Measurements from ENCODE around the gene RNF115.

DNA sequence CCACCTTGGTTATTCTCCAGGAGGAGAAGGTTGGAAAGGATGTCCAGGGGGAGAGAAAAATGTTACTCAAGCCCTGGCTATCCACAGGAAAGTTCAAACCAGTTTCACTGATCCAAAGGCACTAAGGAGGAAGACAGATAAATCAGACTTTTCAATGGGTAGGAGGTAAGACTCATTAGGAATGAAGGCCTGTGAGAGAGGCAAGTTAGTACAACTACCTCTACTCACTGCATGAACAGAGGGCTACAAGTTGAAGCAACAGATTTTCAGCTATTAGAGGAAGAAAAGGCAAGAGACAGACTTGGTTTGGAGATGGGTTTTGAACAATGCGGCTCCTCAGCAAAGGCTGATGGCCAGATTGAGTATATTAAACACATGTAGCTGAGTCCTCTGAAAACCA lies 87.7 kb downstream of the RNF115 start:
- TF ChIP-seq, protein P1, sequence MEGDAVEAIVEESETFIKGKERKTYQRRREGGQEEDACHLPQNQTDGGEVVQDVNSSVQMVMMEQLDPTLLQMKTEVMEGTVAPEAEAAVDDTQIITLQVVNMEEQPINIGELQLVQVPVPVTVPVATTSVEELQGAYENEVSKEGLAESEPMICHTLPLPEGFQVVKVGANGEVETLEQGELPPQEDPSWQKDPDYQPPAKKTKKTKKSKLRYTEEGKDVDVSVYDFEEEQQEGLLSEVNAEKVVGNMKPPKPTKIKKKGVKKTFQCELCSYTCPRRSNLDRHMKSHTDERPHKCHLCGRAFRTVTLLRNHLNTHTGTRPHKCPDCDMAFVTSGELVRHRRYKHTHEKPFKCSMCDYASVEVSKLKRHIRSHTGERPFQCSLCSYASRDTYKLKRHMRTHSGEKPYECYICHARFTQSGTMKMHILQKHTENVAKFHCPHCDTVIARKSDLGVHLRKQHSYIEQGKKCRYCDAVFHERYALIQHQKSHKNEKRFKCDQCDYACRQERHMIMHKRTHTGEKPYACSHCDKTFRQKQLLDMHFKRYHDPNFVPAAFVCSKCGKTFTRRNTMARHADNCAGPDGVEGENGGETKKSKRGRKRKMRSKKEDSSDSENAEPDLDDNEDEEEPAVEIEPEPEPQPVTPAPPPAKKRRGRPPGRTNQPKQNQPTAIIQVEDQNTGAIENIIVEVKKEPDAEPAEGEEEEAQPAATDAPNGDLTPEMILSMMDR (IDR thresholded peaks at IDR 0.05; ENCODE audit: low read depth, low read length, poor library complexity, severe bottlenecking) = no peak
- TF ChIP-seq EZH2phosphoT487 (IDR thresholded peaks at IDR 0.05; ENCODE audit: borderline replicate concordance, low read length) = no peak

Data from DOHH2 (cell line).